ENCODE data around the gene RAB43.

Gene RAB43

GRCh38 chr3:129056451-129057173 is 65.0 kb downstream of the RAB43 start:
- no peak for DNase-seq
- Mint-ChIP-seq H3K27ac (no peak overlapping the region), H3K4me1 (peaks cover 10% of the 10 kb centered on the region), H3K4me3 (no peak overlapping the region), H3K27me3 (peaks cover 31% of the 10 kb centered on the region), H3K9me3 (no peaks in the 10 kb centered on the region), H3K36me3 (no peaks in the 10 kb centered on the region)
- CTCF ChIA-PET: interaction anchor here (0.8 to 1.7 kb wide), 4 partner anchors 9 to 105 kb away, joined by 3 to 6 read pairs (median 3); no protein-coding TSS in a partner anchor

- no peak overlapping the region for H3K27ac Mint-ChIP-seq
- CTCF ChIA-PET: interaction anchor here (1.2 to 6.0 kb wide), 9 partner anchors 11 to 191 kb away, joined by 3 to 78 read pairs (median 18); partner anchors contain the start of gene RAB43
- H3K9me3 Mint-ChIP-seq: no peaks in the 10 kb centered on the region
- no peaks in the 10 kb centered on the region for H3K36me3 Mint-ChIP-seq
- H3K27me3 Mint-ChIP-seq: peaks cover 23% of the 10 kb centered on the region
- H3K4me1 Mint-ChIP-seq: peaks cover 10% of the 10 kb centered on the region
- H3K4me3 Mint-ChIP-seq: no peak overlapping the region
- DNase-seq: no peak
Measured at GRCh38 chr3:129054605-129055104, 66.9 kb downstream of the RAB43 start.

GRCh38 chr3:129052675-129053074 is 68.9 kb downstream of the RAB43 start:
- Mint-ChIP-seq H3K27ac (no peak overlapping the region), H3K9me3 (peaks cover 7% of the 10 kb centered on the region), H3K36me3 (peaks cover 5% of the 10 kb centered on the region), H3K27me3 (peaks cover 24% of the 10 kb centered on the region), H3K4me1 (peaks cover 10% of the 10 kb centered on the region), H3K4me3 (no peak overlapping the region)
- CTCF ChIA-PET: interaction anchor here (0.8 to 6.0 kb wide), 31 partner anchors 8 to 202 kb away, joined by 3 to 78 read pairs (median 6); partner anchors contain the start of genes COPG1, GP9 and RAB43
- DNase-seq: no peak

GRCh38 chr3:129051871-129052340 is 69.7 kb downstream of the RAB43 start:
- Mint-ChIP-seq H3K4me1 (peaks cover 9% of the 10 kb centered on the region), H3K27me3 (peaks cover 22% of the 10 kb centered on the region), H3K9me3 (peaks cover 7% of the 10 kb centered on the region), H3K27ac (no peak overlapping the region), H3K4me3 (no peak overlapping the region), H3K36me3 (peaks cover 5% of the 10 kb centered on the region)
- CTCF ChIA-PET: interaction anchor here (0.6 to 6.0 kb wide), 21 partner anchors 9 to 198 kb away, joined by 3 to 78 read pairs (median 7); partner anchors contain the start of genes COPG1, GP9 and RAB43
- no peak for DNase-seq

GRCh38 chr3:129050556-129051295 is 70.9 kb downstream of the RAB43 start:
- Mint-ChIP-seq H3K4me1 (peaks cover 9% of the 10 kb centered on the region), H3K9me3 (peaks cover 7% of the 10 kb centered on the region), H3K4me3 (no peak overlapping the region), H3K27me3 (peaks cover 25% of the 10 kb centered on the region), H3K27ac (no peak overlapping the region), H3K36me3 (peaks cover 5% of the 10 kb centered on the region)
- CTCF ChIA-PET: interaction anchor here (0.6 to 6.0 kb wide), 8 partner anchors 52 to 195 kb away, joined by 3 to 78 read pairs (median 4); partner anchors contain the start of gene RAB43
- DNase-seq: no peak

GRCh38 chr3:129047553-129047839 is 74.1 kb downstream of the RAB43 start:
- peaks cover 7% of the 10 kb centered on the region for H3K9me3 Mint-ChIP-seq
- peaks cover 5% of the 10 kb centered on the region for H3K36me3 Mint-ChIP-seq
- peaks cover 2% of the 10 kb centered on the region for H3K4me1 Mint-ChIP-seq
- no peak overlapping the region for H3K27ac Mint-ChIP-seq
- H3K27me3 Mint-ChIP-seq: peaks cover 44% of the 10 kb centered on the region
- no peak overlapping the region for H3K4me3 Mint-ChIP-seq
- CTCF ChIA-PET: interaction anchor here (1.8 kb wide), 1 partner anchor 31 kb away, joined by 9 read pairs; no protein-coding TSS in a partner anchor
- no peak for DNase-seq

GRCh38 chr3:129046732-129047552 is 74.7 kb downstream of the RAB43 start:
- peak; percentile 16 for DNase-seq
- Mint-ChIP-seq H3K27me3 (peaks cover 50% of the 10 kb centered on the region), H3K9me3 (peaks cover 7% of the 10 kb centered on the region), H3K4me3 (no peak overlapping the region), H3K4me1 (peaks cover 2% of the 10 kb centered on the region), H3K27ac (no peak overlapping the region), H3K36me3 (peaks cover 5% of the 10 kb centered on the region)
- CTCF ChIA-PET: interaction anchor here (1.1 to 1.8 kb wide), 4 partner anchors 17 to 200 kb away, joined by 4 to 9 read pairs (median 5); no protein-coding TSS in a partner anchor

GRCh38 chr3:129046037-129046731 is 75.4 kb downstream of the RAB43 start:
- Mint-ChIP-seq H3K27me3 (peaks cover 52% of the 10 kb centered on the region), H3K36me3 (peaks cover 5% of the 10 kb centered on the region), H3K9me3 (peaks cover 7% of the 10 kb centered on the region), H3K4me1 (peaks cover 2% of the 10 kb centered on the region), H3K4me3 (no peak overlapping the region), H3K27ac (no peak overlapping the region)
- peak; percentile 21 for DNase-seq
- CTCF ChIA-PET: interaction anchor here (0.6 to 1.8 kb wide), 5 partner anchors 16 to 201 kb away, joined by 4 to 9 read pairs (median 4); no protein-coding TSS in a partner anchor

GRCh38 chr3:129045675-129046036 is 75.9 kb downstream of the RAB43 start:
- H3K4me3 Mint-ChIP-seq: peak overlapping the region; percentile 38

GRCh38 chr3:129040579-129041300 is 80.9 kb downstream of the RAB43 start:
- Mint-ChIP-seq H3K4me1 (peaks cover 13% of the 10 kb centered on the region), H3K9me3 (no peaks in the 10 kb centered on the region), H3K4me3 (no peak overlapping the region), H3K27ac (no peak overlapping the region), H3K36me3 (no peaks in the 10 kb centered on the region), H3K27me3 (peaks cover 68% of the 10 kb centered on the region)
- CTCF ChIA-PET: interaction anchor here (0.9 to 1.1 kb wide), 2 partner anchors 12 to 13 kb away, joined by 3 to 4 read pairs; no protein-coding TSS in a partner anchor
- no peak for DNase-seq

More at GRCh38 chr3:129045675-129046036, 75.9 kb downstream of the RAB43 start:
- peaks cover 56% of the 10 kb centered on the region for H3K27me3 Mint-ChIP-seq
- H3K4me1 Mint-ChIP-seq: peaks cover 2% of the 10 kb centered on the region
- CTCF ChIA-PET: interaction anchor here (0.6 to 1.8 kb wide), 5 partner anchors 16 to 202 kb away, joined by 4 to 9 read pairs (median 4); no protein-coding TSS in a partner anchor
- peaks cover 7% of the 10 kb centered on the region for H3K9me3 Mint-ChIP-seq
- peaks cover 5% of the 10 kb centered on the region for H3K36me3 Mint-ChIP-seq
- DNase-seq: peak; percentile 65
- H3K27ac Mint-ChIP-seq: no peak overlapping the region

GRCh38 chr3:129040039-129040336 is 81.6 kb downstream of the RAB43 start:
- DNase-seq: no peak
- Mint-ChIP-seq H3K27ac (no peak overlapping the region), H3K9me3 (no peaks in the 10 kb centered on the region), H3K36me3 (no peaks in the 10 kb centered on the region), H3K27me3 (peaks cover 61% of the 10 kb centered on the region), H3K4me3 (no peak overlapping the region), H3K4me1 (peaks cover 18% of the 10 kb centered on the region)
- CTCF ChIA-PET: interaction anchor here (0.5 to 1.2 kb wide), 2 partner anchors 12 to 70 kb away, joined by 3 to 5 read pairs; no protein-coding TSS in a partner anchor

- no peaks in the 10 kb centered on the region for H3K36me3 Mint-ChIP-seq
- CTCF ChIA-PET: interaction anchor here (0.5 to 1.2 kb wide), 2 partner anchors 12 to 70 kb away, joined by 3 to 5 read pairs; no protein-coding TSS in a partner anchor
- H3K27ac Mint-ChIP-seq: no peak overlapping the region
- H3K27me3 Mint-ChIP-seq: peaks cover 60% of the 10 kb centered on the region
- DNase-seq: no peak
- H3K4me3 Mint-ChIP-seq: no peak overlapping the region
- H3K9me3 Mint-ChIP-seq: no peaks in the 10 kb centered on the region
- peaks cover 18% of the 10 kb centered on the region for H3K4me1 Mint-ChIP-seq
Measured at GRCh38 chr3:129039271-129040038, 82.1 kb downstream of the RAB43 start.
